Stimulated activated CD8-positive, alpha-beta memory T cell treated with anti-CD3 and anti-CD28 coated beads, Interleukin-15, amount 100 ng/mL, for 24 hours (primary cell): Measurements from ENCODE around the gene NPB.

ENCODE experiments used
- DNase-seq: peaks from one replicate; pipeline ENCODE4 v3.0.0-alpha.2; 2020; ENCODE audit warnings: low read depth

Gene NPB

DNA sequence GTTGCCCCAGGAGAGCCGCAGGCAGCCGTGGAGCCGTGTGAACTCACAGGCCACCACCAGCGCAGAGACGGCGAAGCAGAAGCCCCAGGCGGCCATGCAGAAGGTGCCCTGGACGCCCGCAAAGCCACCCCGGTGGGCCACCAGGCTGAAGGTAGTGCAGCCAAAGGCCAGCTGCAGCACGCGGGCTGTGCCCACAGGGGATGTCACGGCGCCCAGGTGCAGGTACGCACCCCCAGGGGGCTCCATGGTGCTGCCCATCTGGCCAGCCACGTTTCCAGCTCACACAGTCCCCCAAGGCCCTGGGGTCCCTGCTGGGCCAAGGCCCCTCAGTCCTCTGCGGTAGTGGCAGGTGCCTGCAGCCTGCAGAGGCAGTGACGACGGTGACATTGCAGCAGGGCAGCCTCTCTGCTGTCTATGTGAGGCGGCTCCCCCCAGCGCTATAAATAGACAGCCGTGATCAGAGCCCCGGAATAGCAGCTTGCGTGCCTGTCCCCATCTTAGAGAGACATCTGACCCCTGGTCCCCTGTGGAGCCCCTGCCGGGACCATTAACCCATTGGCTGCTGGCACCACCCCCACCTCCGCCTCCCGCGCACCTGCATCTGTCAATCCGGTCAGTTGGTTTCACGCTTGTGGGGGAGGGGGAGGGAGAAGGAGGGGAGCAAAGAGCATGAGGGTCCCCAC, 39.6 kb downstream of the NPB start:
- DNase-seq: no peak

DNA sequence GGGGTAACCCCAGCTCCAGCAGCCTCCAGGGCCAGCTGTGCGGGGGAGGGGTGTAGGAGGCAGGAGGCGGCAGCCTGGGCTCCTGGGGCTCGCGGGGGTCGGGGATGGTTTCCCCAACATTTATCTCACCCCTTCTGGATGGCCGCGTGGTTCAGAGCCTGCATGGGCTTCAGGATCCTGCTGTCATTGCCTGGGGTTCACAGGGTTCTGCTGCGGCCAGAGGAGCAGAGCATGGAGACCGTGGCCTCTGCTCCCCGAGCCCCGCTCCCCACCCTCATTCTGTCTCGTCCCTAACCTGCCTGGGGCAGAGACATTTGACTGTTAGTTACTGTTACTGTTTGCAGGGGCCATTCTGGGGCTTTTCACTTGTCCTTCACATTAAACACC, 40.1 kb downstream of the NPB start:
- DNase-seq: no peak

DNA sequence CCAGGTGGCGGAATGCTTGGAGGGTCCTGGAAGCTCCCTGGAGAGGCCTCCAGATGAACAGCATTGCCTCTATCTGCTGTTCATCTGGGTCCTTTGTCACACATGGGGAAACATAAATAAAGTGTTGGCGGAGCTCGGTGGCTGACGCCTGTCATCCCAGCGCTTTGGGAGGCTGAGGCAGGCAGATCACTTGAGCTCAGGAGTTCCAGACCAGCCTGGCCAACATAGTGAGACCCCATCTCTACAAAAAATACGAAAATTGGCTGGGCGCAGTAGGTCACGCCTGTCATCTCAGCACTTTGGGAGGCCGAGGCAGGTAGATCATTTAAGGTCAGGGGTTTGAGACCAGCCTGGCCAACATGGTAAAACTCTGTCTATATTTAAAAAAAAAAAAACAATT, 42.8 kb downstream of the NPB start:
- no peak for DNase-seq

DNA sequence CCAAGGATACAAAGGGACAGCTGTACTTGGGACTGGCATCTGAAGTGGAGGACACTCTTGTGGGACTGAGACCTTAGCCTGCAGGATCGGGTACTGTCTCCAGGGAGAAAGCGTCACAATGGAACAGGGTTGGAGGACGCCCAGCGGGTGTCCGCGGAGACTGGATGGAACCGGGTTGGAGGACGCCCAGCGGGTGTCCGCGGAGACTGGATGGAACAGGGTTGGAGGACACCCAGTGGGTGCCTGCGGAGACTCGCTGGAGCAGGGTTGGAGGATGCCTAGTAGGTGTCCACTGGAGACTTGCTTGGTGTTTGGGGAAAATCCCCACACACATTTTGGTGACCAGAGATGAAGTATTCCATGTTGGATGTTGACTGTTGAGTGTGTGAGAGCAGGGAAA, 45.2 kb downstream of the NPB start, which contains the start of gene MYADML2:
MYADML2 (minus strand) TSS at position 45 of the 400 bp plus-strand sequence. CDS start 5,492 bp downstream, outside the sequence.
- DNase-seq: no peak

DNA sequence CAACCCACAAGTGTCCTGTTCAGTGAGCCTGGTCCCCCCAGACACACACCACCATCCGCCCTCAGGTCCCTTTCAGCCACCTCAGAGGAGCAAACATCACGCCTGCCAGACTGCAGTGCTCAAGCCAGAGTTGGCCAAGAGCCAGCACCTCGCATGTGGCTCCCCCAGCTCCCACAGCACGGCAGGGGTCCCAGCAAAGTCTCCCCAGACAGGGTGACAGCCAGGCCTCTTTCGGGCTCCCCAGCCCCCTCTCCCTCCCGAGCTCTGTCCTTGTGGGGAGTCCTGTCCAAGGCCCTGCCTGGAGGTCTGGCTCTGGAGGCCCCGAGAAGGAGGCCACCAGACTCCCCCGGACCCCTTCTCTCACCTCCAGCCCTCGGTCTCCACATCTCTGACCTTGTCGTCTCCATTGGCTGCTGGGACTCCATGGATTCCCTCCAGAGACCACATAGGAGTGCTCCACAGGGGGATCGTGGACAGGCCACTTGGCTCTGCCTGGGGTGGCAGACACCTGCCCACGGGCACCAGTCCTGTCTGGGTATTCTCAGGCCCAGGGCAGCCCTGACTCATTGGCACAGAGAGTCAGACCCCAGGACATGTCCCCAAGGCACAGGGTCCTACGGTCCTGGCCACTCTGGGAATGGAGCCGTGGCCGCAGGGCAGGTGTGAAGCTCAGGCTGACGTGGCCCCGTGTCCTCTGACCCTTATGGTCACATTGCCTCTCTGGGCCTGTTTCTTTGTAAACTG, 46.8 kb downstream of the NPB start:
- DNase-seq: no peak

DNA sequence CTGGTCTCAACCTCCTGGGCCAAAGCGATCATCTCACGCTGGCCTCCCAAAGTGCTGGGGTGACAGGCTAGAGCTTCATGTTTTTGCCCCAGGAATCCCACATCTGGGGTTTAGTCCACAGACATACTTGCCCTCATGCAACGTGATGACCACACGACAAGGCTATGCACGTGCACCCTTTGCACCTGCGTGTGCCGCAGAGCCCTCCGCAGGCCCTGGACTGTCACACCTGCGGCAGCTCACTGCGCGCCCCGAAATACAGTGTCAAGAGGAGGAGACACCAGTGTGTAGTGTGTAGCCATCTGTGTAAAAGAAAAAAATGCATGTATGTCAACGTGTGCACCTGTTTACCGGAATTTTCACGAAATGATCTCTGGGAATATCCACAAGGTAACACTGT, 48.5 kb downstream of the NPB start:
- DNase-seq: no peak

DNA sequence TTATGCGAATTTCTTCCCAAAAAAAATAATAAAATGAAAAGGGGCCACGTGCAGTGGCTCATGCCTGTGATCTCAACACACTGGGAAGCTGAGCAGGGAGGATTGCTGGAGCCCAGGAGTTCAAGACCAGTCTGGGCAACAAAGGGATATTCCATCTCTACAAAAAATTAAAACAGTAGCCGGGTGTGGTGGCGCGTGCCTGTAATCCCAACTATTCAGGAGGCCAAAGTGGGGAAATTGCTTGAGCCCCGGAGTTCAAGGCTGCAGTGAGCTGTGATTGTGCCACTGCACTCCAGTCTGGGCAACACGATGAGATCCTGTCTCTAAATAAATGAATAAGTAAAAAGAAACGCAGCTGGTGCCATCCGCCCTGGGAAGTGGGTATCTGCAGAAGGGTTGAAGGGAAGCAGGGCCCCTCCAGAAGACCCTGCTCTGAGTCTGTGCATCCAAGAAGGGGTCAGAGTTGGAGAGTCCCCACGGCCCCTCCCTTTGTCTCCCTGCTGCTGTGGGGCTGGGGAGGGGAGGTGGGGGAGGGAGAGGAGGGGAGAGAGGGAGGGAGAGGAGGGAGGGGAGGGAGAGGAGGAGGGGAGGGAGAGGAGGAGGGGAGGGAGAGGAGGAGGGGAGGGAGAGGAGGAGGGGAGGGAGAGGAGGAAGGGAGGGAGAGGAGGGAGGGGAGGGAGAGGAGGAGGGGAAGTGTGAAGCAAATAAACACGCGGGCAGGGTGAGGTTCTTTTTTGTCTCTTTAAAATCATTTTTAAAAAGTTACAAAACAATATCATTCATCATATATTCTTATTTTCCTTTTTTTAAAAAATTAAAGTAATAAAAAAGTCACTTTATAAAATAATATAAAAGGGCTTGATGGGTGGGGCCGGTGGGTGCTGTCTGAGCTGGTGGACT, 50.0 kb downstream of the NPB start:
- DNase-seq: no peak
